GM18520 (cell line): Measurements from ENCODE around the gene LRRC8A.
"Not testable (repeated sequence)": the region's sequence is repeated elsewhere in the genome, so short reads cannot be mapped to it uniquely, and the experiment has no call there.

Experiments
- ATAC-seq: cut with Tn5 transposase; IDR thresholded peaks from one replicate; pipeline ENCODE4 v1.9.1; 2021; ENCODE audit not compliant: unreplicated experiment

Gene LRRC8A

GRCh38 chr9:128863647-128864046, 18.3 kb upstream of the LRRC8A start:
- no peak for ATAC-seq

GRCh38 chr9:128870128-128870940, 11.6 kb upstream of the LRRC8A start:
- no peak for ATAC-seq

GRCh38 chr9:128870941-128871265, 11.0 kb upstream of the LRRC8A start:
- ATAC-seq, result not testable (repeated sequence)

GRCh38 chr9:128877852-128878251, 4.1 kb upstream of the LRRC8A start:
- no peak for ATAC-seq

GRCh38 chr9:128882677-128883603, 1.0 kb downstream of the LRRC8A start:
- ATAC-seq, result no peak

- ATAC-seq, result no peak
Observed at GRCh38 chr9:128884164-128884563, 2.2 kb downstream of the LRRC8A start.

- ATAC-seq, result no peak
Observed at GRCh38 chr9:128885376-128885775, 3.4 kb downstream of the LRRC8A start.

- ATAC-seq, result no peak
Observed at GRCh38 chr9:128885798-128886197, 3.9 kb downstream of the LRRC8A start.

- ATAC-seq, result no peak
Observed at GRCh38 chr9:128886211-128886891, 4.4 kb downstream of the LRRC8A start.

- no peak for ATAC-seq
Observed at GRCh38 chr9:128887049-128887448, 5.1 kb downstream of the LRRC8A start.

GRCh38 chr9:128887914-128888350, 6.0 kb downstream of the LRRC8A start:
- no peak for ATAC-seq

GRCh38 chr9:128891321-128892220, 9.6 kb downstream of the LRRC8A start:
- ATAC-seq, result no peak

- no peak for ATAC-seq
Observed at GRCh38 chr9:128892221-128892921, 10.4 kb downstream of the LRRC8A start.

- ATAC-seq, result no peak
Observed at GRCh38 chr9:128893354-128893753, 11.4 kb downstream of the LRRC8A start.

GRCh38 chr9:128894764-128895163, 12.8 kb downstream of the LRRC8A start:
- no peak for ATAC-seq

- no peak for ATAC-seq
Observed at GRCh38 chr9:128895556-128895955, 13.6 kb downstream of the LRRC8A start.

- ATAC-seq, result no peak
Observed at GRCh38 chr9:128898382-128898781, 16.4 kb downstream of the LRRC8A start.

GRCh38 chr9:128898845-128899565, 17.1 kb downstream of the LRRC8A start:
- ATAC-seq, result no peak
